Stimulated activated CD8-positive, alpha-beta memory T cell treated with anti-CD3 and anti-CD28 coated beads, Interleukin-4, amount 100 ng/mL, for 48 hours (primary cell): ENCODE measurements around the gene GPR18.
A peak's percentile ranks its signal among the peaks of the same experiment; 100 is the strongest.
"Not testable (repeated sequence)": the region's sequence is repeated elsewhere in the genome, so short reads cannot be mapped to it uniquely, and the experiment has no call there.

ENCODE experiments used
- DNase-seq: peaks from one replicate; pipeline ENCODE4 v3.0.0-alpha.2; 2020

The GPR18 gene

GRCh38 chr13:99227909-99228688, 30.1 kb downstream of the GPR18 start:
- DNase-seq = no peak

DNA sequence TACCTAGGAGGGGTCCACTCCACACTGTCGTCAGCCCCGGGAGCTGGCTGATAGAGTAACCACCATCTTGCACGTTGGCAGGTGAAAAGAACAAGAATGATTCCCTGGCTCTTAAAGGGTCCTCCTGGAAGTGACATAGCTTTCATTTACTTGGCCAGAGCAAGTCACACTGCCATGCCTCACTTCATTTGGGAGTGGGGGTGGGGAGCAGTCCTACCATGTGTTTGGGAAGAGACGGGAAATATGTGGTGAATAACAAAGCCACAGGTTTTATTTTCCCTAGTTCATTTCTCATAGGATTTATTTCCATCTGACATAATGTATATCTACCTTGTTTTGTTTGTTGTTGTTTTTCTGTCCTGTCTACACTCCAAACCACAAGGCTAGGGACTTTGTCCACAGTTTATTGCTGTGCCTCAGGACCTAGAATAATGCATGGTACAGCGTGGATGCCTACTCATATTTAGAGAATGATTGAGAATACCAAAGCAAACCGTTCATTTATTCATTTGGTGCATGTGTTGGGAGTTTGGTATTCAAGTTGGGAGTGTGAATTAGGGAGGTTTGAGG, 30.8 kb downstream of the GPR18 start:
- no peak for DNase-seq

- no peak for DNase-seq
Observed at GRCh38 chr13:99226513-99226912, 31.7 kb downstream of the GPR18 start.

- DNase-seq = no peak
Observed at GRCh38 chr13:99225078-99225477, 33.1 kb downstream of the GPR18 start.

- DNase-seq = no peak
Observed at GRCh38 chr13:99224021-99224420, 34.2 kb downstream of the GPR18 start.

DNA sequence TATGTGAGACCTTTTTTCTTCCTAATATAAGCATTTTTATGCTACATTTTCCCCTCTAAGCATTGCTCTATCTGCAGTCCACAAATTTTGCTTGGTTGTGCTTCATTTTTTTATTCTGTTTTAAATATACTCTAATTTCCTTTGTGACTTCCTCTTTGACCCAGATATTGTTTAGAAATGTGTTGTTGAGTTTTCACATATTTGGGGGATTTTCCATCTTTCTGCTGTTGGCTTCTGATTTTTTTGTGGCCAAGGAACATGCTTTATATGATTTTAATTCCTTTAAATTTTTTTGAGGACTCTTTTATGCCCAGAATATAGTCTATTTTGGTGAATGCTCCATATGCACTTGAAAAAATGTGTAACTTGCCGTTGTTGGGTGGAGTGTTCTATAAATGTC, 34.6 kb downstream of the GPR18 start:
- no peak for DNase-seq

DNA sequence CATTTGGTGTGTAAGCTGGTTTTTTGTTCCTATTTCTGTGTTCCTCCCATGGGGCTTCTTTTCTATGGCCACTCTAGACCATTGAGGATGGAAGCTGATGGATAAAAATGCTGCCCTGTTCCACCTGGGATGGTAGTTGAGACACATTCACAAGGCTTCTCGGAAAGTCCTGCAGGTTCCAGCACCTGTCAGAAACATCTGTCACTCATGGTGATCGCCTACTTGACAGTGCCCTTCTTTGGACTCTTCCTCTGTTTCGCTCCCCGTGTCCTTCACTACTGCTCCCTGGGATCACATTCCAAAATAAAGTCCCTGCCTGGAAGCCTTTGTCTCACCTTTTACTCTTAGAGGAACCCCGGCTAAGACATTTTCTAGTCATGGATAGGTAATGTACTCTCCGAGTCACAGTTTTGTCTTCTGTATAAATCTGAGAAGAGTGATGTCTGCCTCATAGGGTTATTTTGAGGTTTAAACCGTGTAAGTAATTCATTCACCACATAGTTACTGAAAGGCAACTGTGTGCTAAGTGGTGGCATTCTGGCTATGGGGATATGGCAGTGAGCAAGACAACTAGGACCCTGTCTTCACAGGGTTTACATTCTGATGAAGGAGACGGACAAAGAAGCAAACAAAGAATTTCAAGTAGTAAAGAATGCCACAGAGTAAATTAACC, 36.5 kb downstream of the GPR18 start:
- no peak for DNase-seq

DNA sequence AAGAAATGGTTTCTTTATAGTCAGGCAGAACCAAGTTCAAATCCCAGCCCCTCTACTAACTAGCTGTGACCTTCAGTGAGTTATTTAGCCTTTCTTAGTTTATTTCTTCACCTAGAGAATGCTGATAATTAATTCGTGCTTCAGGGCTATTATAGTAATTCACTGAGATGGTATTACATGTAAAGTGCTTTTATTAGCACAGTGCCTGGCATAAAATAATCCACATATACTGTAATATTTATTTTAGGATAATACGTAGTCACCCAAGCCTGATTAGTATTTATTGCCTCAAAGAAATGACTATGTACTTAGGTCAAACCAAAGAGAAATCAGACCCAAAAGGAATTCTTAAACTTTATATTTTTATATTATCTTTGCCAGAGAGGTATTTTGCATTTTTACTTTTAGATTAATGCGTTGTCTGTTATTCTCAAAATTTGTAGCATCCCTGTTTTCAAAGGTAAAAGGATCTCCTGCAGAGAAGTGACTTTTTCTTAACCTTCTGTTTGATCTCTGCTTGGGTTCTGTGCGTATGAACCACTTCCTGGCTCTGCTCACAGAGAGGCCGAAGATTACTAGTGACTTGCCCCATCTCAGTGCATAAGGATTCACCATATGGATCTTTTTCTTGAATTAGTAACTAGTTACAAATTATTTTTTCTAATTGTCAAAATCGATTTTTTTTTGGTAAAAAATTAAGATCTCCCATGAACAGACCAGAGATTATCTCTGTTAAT, 37.8 kb downstream of the GPR18 start:
- no peak for DNase-seq

- peak; percentile 62 for DNase-seq
Observed at GRCh38 chr13:99218969-99219368, 39.2 kb downstream of the GPR18 start.

GRCh38 chr13:99218545-99218944, 39.6 kb downstream of the GPR18 start:
- no peak for DNase-seq

GRCh38 chr13:99218126-99218525, 40.1 kb downstream of the GPR18 start:
- DNase-seq = no peak

GRCh38 chr13:99217461-99218110, 40.6 kb downstream of the GPR18 start:
- peak; percentile 61 for DNase-seq

DNA sequence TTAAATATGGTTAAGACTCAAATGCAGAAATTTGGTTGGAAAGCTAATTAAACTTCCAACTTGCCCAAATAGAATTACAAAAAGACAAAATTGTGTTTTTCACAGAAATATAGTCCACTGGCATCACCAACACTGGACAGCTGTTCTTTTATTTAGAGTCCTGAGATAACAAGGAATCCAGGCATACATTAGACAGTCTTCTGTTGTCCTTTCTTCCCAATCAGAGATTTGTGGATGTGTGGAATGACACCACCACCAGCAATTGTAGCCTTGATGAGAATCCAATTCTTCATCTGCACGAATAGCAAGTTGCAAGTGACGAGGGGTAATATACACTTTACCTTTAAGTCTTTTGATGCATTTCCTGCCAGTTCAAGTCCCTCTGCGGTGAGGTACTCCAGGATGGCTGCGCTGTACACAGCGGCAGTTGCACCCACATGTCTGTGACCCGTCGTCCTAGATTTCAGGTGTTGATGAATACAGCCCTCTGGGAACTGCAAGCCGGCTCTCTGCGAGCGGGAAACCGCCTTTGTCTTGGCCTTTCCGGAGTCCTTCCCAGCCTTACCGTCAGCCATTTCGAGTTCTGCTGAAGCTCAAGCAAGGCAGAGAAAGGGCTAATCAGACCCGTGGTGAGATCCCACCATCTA, 42.9 kb downstream of the GPR18 start:
- peak; percentile 75 for DNase-seq

GRCh38 chr13:99214731-99215130, 43.4 kb downstream of the GPR18 start:
- no peak for DNase-seq

DNA sequence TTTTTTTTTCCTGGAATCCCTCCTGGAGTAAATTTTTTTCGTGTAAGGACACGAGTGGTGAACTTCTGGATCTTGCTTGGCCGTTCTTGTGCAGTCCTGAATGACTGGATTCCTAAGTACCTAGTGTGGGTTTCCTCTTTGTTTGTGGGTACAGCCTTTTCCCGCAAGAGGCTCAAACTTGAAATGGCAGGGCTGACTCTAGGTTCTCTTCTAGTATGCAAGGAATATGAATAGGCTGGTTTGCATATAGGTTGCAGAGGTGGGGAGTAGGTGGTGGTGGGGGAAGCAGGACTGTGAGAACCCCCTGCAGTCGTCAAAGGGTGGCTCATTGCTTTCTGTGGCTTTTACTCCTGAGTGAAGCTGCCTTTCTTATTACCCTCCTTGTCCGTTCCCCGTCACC, 43.9 kb downstream of the GPR18 start:
- DNase-seq = peak; percentile 76

- DNase-seq = peak; percentile 23
Observed at GRCh38 chr13:99211421-99212035, 46.7 kb downstream of the GPR18 start.

DNA sequence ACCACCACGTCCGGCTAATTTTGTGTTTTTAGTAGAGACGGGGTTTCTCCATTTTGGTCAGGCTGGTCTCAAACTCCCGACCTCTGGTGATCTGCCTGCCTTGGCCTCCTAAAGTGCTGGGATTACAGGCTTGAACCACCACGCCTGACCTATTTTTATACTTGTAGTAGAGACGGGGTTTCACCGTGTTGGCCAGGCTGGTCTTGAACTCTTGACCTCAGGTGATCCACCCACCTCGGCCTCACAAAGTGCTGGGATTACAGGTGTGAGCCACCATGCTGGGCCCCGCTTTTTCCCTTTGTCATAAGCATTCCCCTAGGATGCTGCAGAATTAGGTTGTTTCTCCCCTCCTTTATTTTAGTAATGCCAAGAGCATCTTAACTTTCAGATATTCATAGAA, 47.6 kb downstream of the GPR18 start:
- DNase-seq = not testable (repeated sequence)

GRCh38 chr13:99208845-99209527, 49.2 kb downstream of the GPR18 start:
- no peak for DNase-seq

DNA sequence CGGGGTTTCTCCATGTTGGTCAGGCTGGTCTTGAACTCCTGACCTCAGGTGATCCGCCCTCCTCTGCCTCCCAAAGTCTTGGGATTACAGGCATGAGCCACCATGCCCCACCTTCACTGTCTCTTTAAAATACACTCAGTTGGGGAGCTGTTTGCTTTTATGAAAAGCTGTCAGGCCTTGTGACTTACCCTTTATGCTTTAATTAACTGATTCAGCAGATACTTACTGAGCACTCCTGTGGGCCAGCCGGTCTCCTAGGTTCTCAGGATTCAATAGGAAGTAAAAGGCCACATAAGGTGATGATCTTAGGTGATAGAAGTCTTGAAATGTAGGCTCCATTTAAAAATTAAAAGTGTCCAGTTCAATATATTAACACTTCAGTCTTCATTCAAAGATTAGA, 50.0 kb downstream of the GPR18 start:
- no peak for DNase-seq

DNA sequence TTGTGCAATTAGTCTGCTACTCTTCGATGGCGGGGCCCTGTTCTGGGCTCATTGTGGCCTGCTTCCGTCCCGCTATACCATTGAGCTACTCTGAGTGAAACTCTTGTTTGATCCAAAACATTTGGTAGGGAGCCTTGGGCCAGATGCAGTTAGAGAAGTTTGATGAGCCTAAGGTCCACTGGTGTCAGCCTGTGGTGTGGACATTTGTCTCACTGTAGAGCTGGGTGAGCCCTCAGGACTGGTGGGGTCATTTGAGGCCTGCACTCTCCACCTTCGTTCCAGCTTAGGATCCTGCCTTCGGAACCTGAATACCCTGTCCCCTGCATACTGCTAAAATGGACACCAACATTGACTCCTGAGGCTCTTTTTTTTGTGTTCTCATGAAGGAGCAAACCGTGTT, 50.7 kb downstream of the GPR18 start:
- no peak for DNase-seq

- no peak for DNase-seq
Observed at GRCh38 chr13:99206873-99207272, 51.3 kb downstream of the GPR18 start.
